PC-3 (cell line): ENCODE data around the gene DLGAP1. TPM values are rescaled to one million over a fixed set of nuclear protein-coding genes. Genes with fewer than 3 reads are reported as not detected.

ENCODE experiments used
- ATAC-seq: fragments of 200-7000 bp; cut with Tn5 transposase; 2 replicates; pipeline ENCODE4 v1.9.1; 2020; ENCODE audit warnings: mild to moderate bottlenecking, moderate library complexity
- BruUV-seq: library from RNA; stranded (reverse); fragments of 400-500 nt; replicated peaks from 2 replicates; lab custom pipeline; 2021; lab: Mats Ljungman, UMichigan
- CTCF ChIA-PET: fragments of 300-600 bp; sonication (Branson Sonifier 250); formaldehyde crosslinking; loops from one replicate; lab custom pipeline; 2022; ENCODE audit warnings: antibody characterized with exemption; lab: Charles Lee
- POLR2A ChIA-PET: fragments of 300-600 bp; sonication (Branson Sonifier 250); formaldehyde crosslinking; loops from one replicate; lab custom pipeline; 2022; ENCODE audit warnings: antibody characterized with exemption; ENCODE audit not compliant: unreplicated experiment; lab: Charles Lee
- DNase-seq: peaks from one replicate; pipeline ENCODE4 v3.0.0-alpha.2; 2015
- H2AFZ ChIP-seq: fragments of 300-600 bp; sonication (generic); 2 replicates; pipeline ENCODE4 v1.6.0; 2016; ENCODE audit warnings: antibody characterized with exemption, low read length
- H3F3A ChIP-seq: fragments of 300-600 bp; sonication (generic); one replicate; pipeline ENCODE4 v1.6.0; 2017; ENCODE audit warnings: antibody characterized with exemption, low read length, control low read depth, mild to moderate bottlenecking; ENCODE audit not compliant: unreplicated experiment
- H3K27ac ChIP-seq: fragments of 300-600 bp; sonication (generic); 2 replicates; pipeline ENCODE4 v1.5.1; 2016; ENCODE audit warnings: mild to moderate bottlenecking, low read length
- H3K27me3 ChIP-seq: fragments of 300-600 bp; sonication (generic); 2 replicates; pipeline ENCODE4 v1.6.1; 2016; ENCODE audit warnings: low read length, mixed read lengths
- H3K36me3 ChIP-seq: fragments of 300-600 bp; sonication (generic); 2 replicates; pipeline ENCODE4 v1.6.1; 2016; ENCODE audit warnings: low read depth, mixed run types, low read length, mixed read lengths
- H3K4me1 ChIP-seq: fragments of 300-600 bp; sonication (generic); 2 replicates; pipeline ENCODE4 v1.5.1; 2016; ENCODE audit warnings: low read length; ENCODE audit not compliant: insufficient read depth
- H3K4me2 ChIP-seq: fragments of 300-600 bp; sonication (generic); 2 replicates; pipeline ENCODE4 v1.6.0; 2016; ENCODE audit warnings: low read length
- H3K4me3 ChIP-seq: fragments of 300-600 bp; sonication (generic); 2 replicates; pipeline ENCODE4 v1.5.1; 2016; ENCODE audit warnings: mild to moderate bottlenecking, low read length, mixed read lengths
- H3K79me2 ChIP-seq: fragments of 300-600 bp; sonication (generic); 2 replicates; pipeline ENCODE4 v1.6.1; 2017; ENCODE audit warnings: low read length, mixed read lengths
- H3K9ac ChIP-seq: fragments of 300-600 bp; sonication (generic); 2 replicates; pipeline ENCODE4 v1.6.0; 2016; ENCODE audit warnings: mild to moderate bottlenecking, low read length
- H3K9me2 ChIP-seq: fragments of 300-600 bp; sonication (generic); replicated peaks from 2 replicates; pipeline ENCODE4 v1.6.1; 2016; ENCODE audit warnings: mixed run types, low read length, mixed read lengths
- H3K9me3 ChIP-seq: fragments of 300-600 bp; sonication (generic); 2 replicates; pipeline ENCODE4 v1.6.1; 2016; ENCODE audit warnings: low read length, mixed read lengths
- H4K20me1 ChIP-seq: fragments of 300-600 bp; sonication (generic); 2 replicates; pipeline ENCODE4 v1.6.1; 2016; ENCODE audit warnings: low read length, mixed read lengths
- EZH2 ChIP-seq: fragments of 300-600 bp; sonication (generic); IDR thresholded peaks from one replicate; pipeline ENCODE4 v1.6.1; 2017; ENCODE audit warnings: antibody characterized with exemption, mild to moderate bottlenecking, low read length; ENCODE audit not compliant: unreplicated experiment
- EZH2phosphoT487 ChIP-seq: fragments of 300-600 bp; sonication (generic); IDR thresholded peaks from 2 replicates; pipeline ENCODE4 v1.6.1; 2018; ENCODE audit warnings: mild to moderate bottlenecking, antibody characterized with exemption, low read length, borderline replicate concordance
- intact Hi-C: fragments of 100-400 bp; cut with micrococcal nuclease; formaldehyde crosslinking; loops from 2 replicates; pipeline ENCODE4 v1.9.0; 2023
- total RNA-seq: library from RNA; depleted of rRNA; stranded (reverse); fragments of >200 nt; gene quantifications from 2 replicates; pipeline ENCODE4 v1.2.3, GENCODE V29; 2014
- TF ChIP-seq, protein P1 (sequence below): fragments of 300-600 bp; sonication (generic); conservative IDR thresholded peaks from 2 replicates; pipeline ENCODE4 v1.5.1; 2017; ENCODE audit warnings: antibody characterized with exemption, low read depth, mild to moderate bottlenecking, low read length

Gene DLGAP1
- total RNA-seq, 1 experiment from 2014 or later: not detected

DNA sequence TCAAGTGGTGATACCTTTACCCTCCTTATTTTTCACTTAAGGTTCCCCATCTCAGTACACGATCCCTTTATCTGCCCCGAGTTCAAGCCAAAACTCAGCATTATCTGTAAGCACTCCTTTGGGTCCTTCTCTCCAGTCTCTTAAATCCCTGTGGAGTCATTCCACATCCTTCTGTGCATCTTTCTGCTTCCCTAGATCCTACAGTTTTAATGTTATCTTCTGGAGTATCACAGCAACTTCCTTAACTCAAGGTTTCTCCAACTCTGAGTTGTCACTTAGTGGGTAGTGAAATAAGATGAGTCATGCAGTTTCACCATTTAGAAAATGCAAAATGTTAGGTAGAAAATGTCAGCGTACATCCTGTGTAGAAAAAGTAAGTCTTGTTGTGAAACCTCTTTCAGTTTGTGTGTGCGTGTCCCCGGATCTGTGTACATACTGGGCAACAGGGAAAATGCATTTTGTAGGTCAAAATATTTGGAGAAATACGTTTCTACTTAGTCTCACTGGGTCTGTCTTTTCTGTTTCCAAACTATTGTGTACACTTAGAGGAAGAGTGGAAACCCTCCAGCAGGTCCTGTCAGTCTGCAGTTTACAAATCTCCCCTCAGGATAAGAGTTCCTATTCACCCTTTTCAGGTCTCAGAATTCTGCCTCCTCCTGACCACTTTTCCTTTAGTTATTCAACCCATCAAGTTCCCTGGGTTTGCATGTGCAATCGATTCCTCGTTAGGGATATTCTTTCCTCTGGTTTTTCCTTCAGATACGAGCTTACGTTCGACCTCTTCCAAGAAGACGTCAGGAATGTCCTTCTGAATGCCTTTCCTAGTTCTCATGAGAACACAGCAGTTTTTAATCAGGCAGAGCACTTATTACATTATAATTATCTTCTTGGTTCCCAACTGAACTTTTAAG is 850.4 kb downstream of the DLGAP1 start:
- ATAC-seq: peak; percentile 38

DNA sequence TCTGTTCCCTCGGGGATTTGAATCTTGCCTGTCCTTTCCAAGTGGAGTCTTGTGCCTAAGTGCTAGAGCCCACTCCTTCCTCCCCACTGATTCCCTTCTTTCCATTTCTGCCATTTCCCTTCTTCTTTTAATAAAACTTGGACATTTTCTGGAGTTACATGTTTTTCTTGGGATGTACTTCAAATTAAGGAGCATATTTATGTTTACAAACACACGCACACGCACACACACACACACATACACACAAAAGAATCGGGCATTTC is 850.9 kb downstream of the DLGAP1 start:
- peak overlapping the region; percentile 91 for H3K9ac ChIP-seq
- H3K9me2 ChIP-seq: no peaks in the 10 kb centered on the region
- CTCF ChIA-PET: interaction anchor here (0.7 to 1.8 kb wide), 4 partner anchors 10 to 62 kb away, joined by 3 to 19 read pairs (median 6); no protein-coding TSS in a partner anchor
- intact Hi-C loops: loop anchor here (2.0 to 5.0 kb wide), 2 partner anchors 49 to 342 kb away; partner anchors contain the start of gene MYL12B
- peaks cover 42% of the 10 kb centered on the region for H3K4me1 ChIP-seq
- no peaks in the 10 kb centered on the region for H4K20me1 ChIP-seq
- no TSS peak for BruUV-seq
- POLR2A ChIA-PET: interaction anchor here (0.6 to 2.4 kb wide), 16 partner anchors 10 to 1829 kb away, joined by 3 to 47 read pairs (median 10); partner anchors contain the start of gene MYL12A
- no peaks in the 10 kb centered on the region for H3K27me3 ChIP-seq
- TF ChIP-seq, protein P1, sequence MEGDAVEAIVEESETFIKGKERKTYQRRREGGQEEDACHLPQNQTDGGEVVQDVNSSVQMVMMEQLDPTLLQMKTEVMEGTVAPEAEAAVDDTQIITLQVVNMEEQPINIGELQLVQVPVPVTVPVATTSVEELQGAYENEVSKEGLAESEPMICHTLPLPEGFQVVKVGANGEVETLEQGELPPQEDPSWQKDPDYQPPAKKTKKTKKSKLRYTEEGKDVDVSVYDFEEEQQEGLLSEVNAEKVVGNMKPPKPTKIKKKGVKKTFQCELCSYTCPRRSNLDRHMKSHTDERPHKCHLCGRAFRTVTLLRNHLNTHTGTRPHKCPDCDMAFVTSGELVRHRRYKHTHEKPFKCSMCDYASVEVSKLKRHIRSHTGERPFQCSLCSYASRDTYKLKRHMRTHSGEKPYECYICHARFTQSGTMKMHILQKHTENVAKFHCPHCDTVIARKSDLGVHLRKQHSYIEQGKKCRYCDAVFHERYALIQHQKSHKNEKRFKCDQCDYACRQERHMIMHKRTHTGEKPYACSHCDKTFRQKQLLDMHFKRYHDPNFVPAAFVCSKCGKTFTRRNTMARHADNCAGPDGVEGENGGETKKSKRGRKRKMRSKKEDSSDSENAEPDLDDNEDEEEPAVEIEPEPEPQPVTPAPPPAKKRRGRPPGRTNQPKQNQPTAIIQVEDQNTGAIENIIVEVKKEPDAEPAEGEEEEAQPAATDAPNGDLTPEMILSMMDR: no peak
- TF ChIP-seq EZH2 (no peak), EZH2phosphoT487 (no peak)
- H2AFZ ChIP-seq: no peak overlapping the region
- H3K4me2 ChIP-seq: peak overlapping the region; percentile 87
- no peaks in the 10 kb centered on the region for H3K36me3 ChIP-seq
- peak overlapping the region; percentile 99 for H3K27ac ChIP-seq
- DNase-seq: no peak
- peak overlapping the region; percentile 70 for H3K4me3 ChIP-seq
- peaks cover 19% of the 10 kb centered on the region for H3F3A ChIP-seq
- peaks cover 22% of the 10 kb centered on the region for H3K79me2 ChIP-seq
- H3K9me3 ChIP-seq: no peaks in the 10 kb centered on the region
- ATAC-seq: no peak

More for the DNA sequence above, 850.4 kb downstream of the DLGAP1 start:
- TF ChIP-seq EZH2phosphoT487 (no peak), EZH2 (no peak)
- TF ChIP-seq, protein P1: no peak
- H3K36me3 ChIP-seq: no peaks in the 10 kb centered on the region
- no TSS peak for BruUV-seq
- H3K4me3 ChIP-seq: peak overlapping the region; percentile 70
- intact Hi-C loops: loop anchor here (2.0 to 5.0 kb wide), 2 partner anchors 48 to 342 kb away; partner anchors contain the start of gene MYL12B
- no peaks in the 10 kb centered on the region for H3K9me2 ChIP-seq
- H3K79me2 ChIP-seq: peaks cover 22% of the 10 kb centered on the region
- no peaks in the 10 kb centered on the region for H3K9me3 ChIP-seq
- peaks cover 19% of the 10 kb centered on the region for H3F3A ChIP-seq
- peak overlapping the region; percentile 99 for H3K27ac ChIP-seq
- DNase-seq: peak; percentile 94
- POLR2A ChIA-PET: interaction anchor here (0.5 to 2.4 kb wide), 17 partner anchors 11 to 1828 kb away, joined by 3 to 47 read pairs (median 10); no protein-coding TSS in a partner anchor
- CTCF ChIA-PET: no interaction called here
- H3K4me1 ChIP-seq: peaks cover 42% of the 10 kb centered on the region
- H3K4me2 ChIP-seq: peak overlapping the region; percentile 87
- H2AFZ ChIP-seq: 0 out of 2 replicates have a peak overlapping the region, but pooled peaks have one; percentile 2
- no peaks in the 10 kb centered on the region for H3K27me3 ChIP-seq
- no peaks in the 10 kb centered on the region for H4K20me1 ChIP-seq
- H3K9ac ChIP-seq: peak overlapping the region; percentile 91
